ENCODE measurements around the gene MCM9.

MCM9 gene

GRCh38 chr6:118931436-118931835, 3.5 kb downstream of the MCM9 start:
- no peak for DNase-seq

DNA sequence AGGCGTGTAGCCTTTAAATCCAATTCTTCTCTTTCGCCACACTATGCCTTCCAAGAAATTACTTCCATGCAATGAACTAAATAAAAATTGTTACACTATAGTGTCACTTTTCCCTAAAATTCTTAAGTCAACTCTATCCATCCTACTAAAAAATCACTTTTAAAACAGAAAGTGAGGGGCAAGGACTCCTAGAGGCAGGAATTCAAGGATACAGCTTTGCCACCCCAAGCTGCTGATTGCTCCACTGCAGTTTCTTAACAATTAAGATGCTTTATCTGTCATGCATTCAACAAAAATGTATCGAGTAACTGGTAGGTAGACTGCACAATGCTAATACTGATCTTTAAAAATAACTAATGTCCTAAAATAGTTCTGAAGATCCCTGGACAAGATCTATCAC, 4.3 kb downstream of the MCM9 start:
- no peak for DNase-seq

GRCh38 chr6:118923035-118923434, 11.9 kb downstream of the MCM9 start:
- no peak for DNase-seq

DNA sequence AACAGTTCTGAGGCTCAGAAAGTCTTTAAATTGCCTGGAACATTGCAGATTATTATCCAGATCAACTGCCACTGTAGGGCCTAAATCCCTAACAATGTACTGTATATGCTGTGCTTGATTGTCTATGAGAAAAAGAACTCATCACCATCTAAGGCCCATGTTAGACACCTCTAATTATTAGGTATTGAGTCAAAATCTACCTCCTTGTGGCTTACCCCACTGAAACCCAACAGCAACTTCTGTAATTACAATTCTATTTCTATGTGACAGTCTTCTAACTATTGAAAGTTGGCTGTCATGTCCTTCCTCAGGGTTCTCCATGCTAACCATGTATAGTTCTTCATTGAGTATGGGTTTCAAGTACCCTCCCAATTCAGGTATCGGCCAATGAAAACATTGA, 13.9 kb downstream of the MCM9 start:
- DNase-seq = no peak

DNA sequence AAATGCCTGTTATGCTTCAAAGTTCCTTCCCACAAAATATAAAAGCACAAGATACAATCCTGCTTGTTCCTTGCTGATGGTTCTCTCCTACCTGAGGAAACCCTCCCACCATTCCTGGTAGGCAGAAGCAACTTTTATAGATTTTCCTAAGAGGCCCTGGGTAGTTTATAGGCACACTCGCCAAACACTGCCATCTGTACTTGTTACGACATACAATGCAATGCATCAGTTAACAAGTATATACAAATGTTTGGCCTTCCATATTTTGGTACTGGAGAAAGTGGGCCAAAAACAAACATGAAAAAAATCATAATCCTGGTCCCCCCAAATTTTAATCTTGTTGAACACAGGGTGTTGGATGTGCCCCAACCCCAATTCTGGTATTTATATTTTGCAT, 16.6 kb downstream of the MCM9 start:
- DNase-seq = no peak

- no peak for DNase-seq
Observed at GRCh38 chr6:118917546-118918328, 17.2 kb downstream of the MCM9 start.

GRCh38 chr6:118914598-118914997, 20.4 kb downstream of the MCM9 start:
- DNase-seq = no peak

- DNase-seq = no peak
Observed at GRCh38 chr6:118913161-118913560, 21.8 kb downstream of the MCM9 start.

GRCh38 chr6:118912646-118913045, 22.3 kb downstream of the MCM9 start:
- DNase-seq = no peak

GRCh38 chr6:118908441-118908840, 26.5 kb downstream of the MCM9 start:
- no peak for DNase-seq

GRCh38 chr6:118905851-118906250, 29.1 kb downstream of the MCM9 start:
- no peak for DNase-seq

DNA sequence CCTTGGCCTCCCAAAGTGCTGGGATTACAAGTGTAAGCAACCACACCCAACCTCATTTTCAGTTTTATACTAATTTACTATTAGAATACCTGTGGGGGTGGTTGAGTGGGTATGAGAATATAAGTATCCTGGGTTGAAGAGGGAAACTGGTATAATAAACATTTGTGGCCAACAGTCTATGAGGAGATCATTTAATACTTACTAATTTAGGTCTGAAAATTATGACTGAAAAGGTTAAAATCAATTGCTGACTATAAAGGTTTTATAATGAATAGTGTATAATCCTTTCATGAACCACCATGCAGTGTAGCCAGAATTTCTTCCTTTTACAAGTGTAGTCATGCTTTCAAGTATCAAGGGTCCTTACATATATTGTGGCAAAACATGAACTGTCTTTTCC, 29.9 kb downstream of the MCM9 start:
- DNase-seq = no peak

- DNase-seq = no peak
Observed at GRCh38 chr6:118903691-118904090, 31.3 kb downstream of the MCM9 start.

DNA sequence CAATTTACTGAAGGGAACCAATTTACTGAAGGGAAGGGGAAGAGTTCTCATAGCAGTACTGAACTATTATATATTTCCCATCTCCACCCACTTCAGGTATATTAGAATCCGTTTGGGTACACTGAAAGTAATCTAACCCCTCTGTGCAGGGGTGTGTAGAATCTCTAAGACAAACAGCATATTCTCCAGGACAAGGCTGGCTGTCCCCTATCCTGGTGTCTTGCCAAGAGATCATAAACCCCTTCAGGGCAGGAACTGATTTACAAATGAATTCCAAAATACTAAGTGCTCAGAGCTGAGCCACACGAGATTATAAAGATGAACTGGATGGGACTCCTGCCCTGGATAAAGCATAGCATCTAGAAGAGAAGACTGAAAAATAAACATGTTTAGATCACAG, 31.8 kb downstream of the MCM9 start:
- DNase-seq = no peak

DNA sequence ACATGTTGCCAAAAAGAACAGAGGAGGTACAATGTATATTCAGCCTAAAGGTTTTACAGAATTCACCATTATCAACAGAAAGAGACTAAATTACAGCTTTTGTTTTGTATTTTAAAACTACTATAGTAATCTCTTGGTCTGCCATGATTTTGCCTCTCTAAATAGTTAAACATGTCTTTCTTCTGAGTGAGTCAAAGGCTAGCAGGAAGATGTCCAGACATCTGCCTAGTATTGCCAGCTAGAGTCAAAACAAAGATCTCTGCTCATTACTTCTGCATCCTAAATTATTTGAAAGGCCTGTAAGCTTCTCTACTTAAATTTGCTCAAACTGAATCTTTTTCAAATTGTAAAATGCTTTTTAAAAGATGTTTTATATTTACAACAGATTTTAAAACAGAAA, 32.2 kb downstream of the MCM9 start:
- DNase-seq = no peak

DNA sequence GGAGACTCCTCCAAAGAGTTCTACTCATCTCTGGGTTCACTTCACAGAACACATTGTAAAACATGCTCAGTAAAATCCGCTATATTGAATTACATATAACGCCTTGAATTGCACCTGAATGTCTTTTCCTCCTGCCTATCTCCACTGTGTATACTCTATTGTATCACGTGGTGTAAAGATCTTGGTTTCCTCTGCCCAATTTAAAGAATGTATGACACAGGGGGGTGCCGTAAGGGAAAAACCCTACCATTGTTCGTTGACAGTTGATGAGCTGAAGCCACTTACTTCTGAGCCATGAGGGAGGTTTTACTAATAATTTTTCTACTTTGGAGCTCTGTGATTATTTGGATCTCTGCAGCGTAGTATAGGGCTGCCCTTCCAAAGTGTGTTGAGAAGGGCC, 35.0 kb downstream of the MCM9 start:
- DNase-seq = no peak

DNA sequence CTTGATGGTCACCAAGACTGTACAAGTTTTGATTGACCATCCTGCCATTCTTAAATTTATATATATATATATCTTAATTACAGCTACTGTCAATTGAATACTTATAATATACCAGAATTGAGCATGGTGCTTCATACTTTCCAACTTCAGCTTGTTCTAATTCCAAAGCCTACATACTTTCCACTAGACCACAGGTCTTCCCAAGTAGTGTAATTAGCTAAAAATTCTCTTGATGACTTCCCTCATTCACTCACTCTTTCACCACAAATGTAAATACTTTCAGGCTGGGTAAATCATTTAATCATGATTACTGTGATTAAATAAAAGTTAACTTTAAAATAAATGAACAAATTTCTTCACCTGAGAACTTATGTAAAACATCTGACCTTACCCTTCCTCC, 37.6 kb downstream of the MCM9 start:
- no peak for DNase-seq

DNA sequence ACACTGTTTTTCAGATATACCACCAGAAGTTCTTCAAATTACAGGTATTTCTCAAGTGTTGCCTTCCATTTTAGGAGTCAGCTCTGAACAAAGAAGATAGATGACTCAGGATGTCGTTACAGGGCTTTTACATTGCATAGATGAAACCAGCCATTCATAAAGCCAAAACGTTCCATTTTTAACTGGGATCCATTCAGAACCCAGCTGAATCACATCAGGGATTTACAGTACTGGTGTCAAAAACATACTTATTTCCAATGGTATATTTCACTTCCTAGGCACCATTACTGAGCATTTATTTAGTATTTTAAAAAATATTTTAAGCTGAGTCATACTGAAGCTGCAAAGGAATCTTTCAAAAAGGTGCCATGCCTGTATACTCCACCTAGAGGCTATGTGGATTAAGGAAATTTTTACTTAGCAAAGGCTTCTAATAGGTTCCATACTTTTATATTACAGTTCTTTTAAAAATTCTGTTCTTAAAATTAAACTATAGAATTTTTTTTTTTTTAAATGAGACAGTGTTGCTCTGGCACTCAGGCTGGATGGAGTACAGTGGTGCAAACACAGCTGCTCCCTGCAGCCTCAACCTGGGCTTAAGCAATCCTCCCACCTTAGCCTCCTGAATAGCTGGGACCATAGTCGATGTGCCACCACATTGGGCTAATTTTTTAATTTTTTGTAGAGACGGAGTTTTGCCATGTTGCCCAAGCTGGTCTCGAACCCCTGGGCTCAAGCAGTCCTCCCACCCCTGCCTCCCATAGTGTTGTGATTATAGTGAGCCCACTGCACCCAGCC, 38.4 kb downstream of the MCM9 start:
- DNase-seq = peak; percentile 33

DNA sequence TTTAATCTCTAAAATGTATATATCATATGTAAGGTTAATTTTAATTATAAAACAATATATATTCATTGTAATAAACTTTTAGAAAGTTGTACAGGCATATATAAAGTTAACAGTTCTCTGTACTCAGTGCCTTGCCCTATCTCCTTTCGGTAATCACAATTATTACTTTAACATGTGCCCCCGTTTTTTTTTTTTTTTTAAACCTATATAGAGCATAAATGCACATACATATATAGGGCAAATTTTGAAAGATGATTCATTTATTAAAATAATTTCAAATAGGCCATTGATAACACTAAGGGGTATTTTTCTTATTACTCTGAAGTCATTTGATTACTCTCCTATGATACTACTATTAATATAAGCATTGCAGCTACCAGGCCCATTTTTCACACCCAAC, 39.1 kb downstream of the MCM9 start:
- no peak for DNase-seq

DNA sequence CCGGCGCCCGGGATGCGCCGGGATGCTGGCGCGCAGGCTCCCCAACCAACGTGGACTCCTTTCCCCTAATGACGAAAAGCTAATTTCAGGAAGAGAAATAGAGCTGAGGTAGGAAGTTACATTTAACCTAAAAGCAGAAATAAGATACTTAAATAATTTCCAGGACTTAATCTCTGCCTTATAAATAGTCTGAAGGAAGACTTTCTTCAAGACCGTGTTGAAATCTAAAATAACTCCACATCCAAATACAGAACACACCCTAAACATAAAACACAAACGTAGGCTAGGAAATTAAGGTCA, 39.7 kb downstream of the MCM9 start:
- DNase-seq = no peak

GRCh38 chr6:118894425-118895260, 40.3 kb downstream of the MCM9 start:
- DNase-seq = no peak

DNA sequence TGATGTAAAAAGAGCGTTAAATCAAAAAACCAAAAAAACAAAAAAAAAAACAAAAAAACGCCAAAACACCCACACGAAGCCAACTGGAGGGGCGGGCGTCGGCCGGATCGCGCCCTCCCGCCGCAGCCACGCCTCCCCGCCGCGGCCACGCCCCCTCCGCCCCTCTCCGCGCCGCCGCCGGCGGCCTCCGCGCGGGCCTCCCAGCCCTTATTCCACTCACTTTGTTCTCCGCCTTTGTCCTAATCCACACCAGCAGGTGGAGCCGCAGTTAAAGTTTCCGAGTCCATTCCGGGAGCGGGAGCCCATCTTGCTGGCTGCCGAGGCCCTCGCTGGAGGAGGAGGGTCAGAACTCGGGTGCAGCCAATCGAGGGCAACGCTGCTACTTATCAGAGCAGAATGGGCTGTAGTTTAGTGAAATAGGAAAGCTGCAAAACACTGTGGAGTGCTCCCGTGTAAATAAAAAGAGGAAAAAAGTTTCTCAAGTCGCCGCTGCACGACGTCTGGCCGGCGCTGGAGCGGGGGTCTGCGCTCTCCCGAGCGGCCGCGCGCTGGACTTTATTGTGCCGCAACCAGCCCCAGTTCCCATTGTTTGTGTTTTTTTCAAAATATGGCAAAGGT, 41.0 kb downstream of the MCM9 start, which contains the start of gene ASF1A:
TSS of gene ASF1A (plus strand) at position 346 of the 618 bp plus-strand sequence. CDS start at position 608, 262 bp downstream.
- peak; percentile 95 for DNase-seq
